ENCODE data around the gene MAP1S. TPM values are rescaled to one million over a fixed set of nuclear protein-coding genes. Genes with fewer than 3 reads are reported as not detected.

MAP1S gene
- total RNA-seq, 2 donors from 2014 or later, result 26.8 to 31.2 TPM

DNA sequence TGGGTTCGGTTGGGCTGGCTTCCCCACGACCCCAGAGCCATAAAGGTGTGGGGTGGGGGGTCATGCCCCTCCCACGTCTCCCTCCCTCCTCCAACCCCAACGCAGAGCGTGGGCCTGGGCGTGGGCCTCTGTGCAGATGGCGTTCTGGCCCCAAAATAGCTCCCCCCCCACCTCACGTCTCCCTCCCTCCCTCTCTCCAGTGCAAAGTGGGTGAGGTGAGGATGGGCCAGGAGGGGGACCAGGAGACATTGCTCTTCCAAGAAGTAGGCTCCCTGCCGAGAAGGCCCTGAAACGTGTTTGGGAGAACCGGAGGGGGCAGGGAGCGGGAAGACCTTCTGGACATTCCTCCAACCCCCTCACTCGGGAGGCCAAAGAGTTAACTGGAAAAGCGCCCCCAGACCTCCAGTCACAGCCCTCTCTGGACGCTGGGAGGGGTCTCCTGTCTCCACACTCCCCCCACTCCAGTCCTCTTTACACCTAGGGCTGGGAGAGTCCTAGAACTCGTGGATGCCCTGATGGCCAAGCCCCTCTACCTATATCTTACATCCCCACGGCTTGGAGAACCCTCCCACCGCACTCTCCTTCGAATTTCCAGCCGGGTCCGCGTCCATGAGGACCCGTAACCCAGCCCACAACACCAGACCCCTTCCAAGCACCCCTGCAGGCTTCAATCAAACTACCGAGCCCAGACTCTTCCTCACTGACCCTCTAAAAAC, 32.0 kb upstream of the MAP1S start:
- no peak overlapping the region for H3K27ac ChIP-seq
- H3K4me3 ChIP-seq, result peak overlapping the region in 1 of 2 donors; percentile 22
- H3K27me3 ChIP-seq, result peaks cover 16 to 18% of the 10 kb centered on the region in 2 donors
- no peak for TF ChIP-seq CTCF (IDR thresholded peaks at IDR 0.05)
- DNase-seq (ENCODE audit: low spot score), result no peak
- no peaks in the 10 kb centered on the region for H3K9me3 ChIP-seq
- no peaks in the 10 kb centered on the region for H3K36me3 ChIP-seq
- H3K4me1 ChIP-seq, result peaks cover 0 to 32% of the 10 kb centered on the region in 2 donors

GRCh38 chr19:17687857-17688784, 31.2 kb upstream of the MAP1S start, which contains the start of gene UNC13A:
Gene UNC13A (minus strand): TSS chr19:17688354. CDS start chr19:17688199, 155 bp downstream.
- Histone ChIP-seq H3K4me1 (peaks cover 0 to 32% of the 10 kb centered on the region in 2 donors), H3K27me3 (peaks cover 16 to 18% of the 10 kb centered on the region in 2 donors), H3K36me3 (no peaks in the 10 kb centered on the region), H3K9me3 (no peaks in the 10 kb centered on the region), H3K27ac (no peak within 1 kb of the TSS), H3K4me3 (no peak within 1 kb of the TSS)
- no peak for DNase-seq (ENCODE audit: low spot score)
- no peak for TF ChIP-seq CTCF (IDR thresholded peaks at IDR 0.05)

GRCh38 chr19:17688853-17689595, 30.3 kb upstream of the MAP1S start:
- Histone ChIP-seq H3K27ac (no peak overlapping the region), H3K27me3 (peaks cover 16 to 18% of the 10 kb centered on the region in 2 donors), H3K4me3 (no peak overlapping the region), H3K36me3 (no peaks in the 10 kb centered on the region), H3K4me1 (peaks cover 0 to 32% of the 10 kb centered on the region in 2 donors), H3K9me3 (no peaks in the 10 kb centered on the region)
- no peak for TF ChIP-seq CTCF (IDR thresholded peaks at IDR 0.05)
- no peak for DNase-seq (ENCODE audit: low spot score)

- DNase-seq (ENCODE audit: low spot score), result no peak
- Histone ChIP-seq H3K4me3 (no peak overlapping the region), H3K27ac (no peak overlapping the region), H3K36me3 (no peaks in the 10 kb centered on the region), H3K4me1 (peaks cover 0 to 10% of the 10 kb centered on the region in 2 donors), H3K9me3 (no peaks in the 10 kb centered on the region), H3K27me3 (peaks cover under 1 to 5% of the 10 kb centered on the region in 2 donors)
- TF ChIP-seq CTCF (IDR thresholded peaks at IDR 0.05), result no peak
Measured at GRCh38 chr19:17692566-17692965, 26.7 kb upstream of the MAP1S start.

- no peaks in the 10 kb centered on the region for H3K9me3 ChIP-seq
- H3K36me3 ChIP-seq, result no peaks in the 10 kb centered on the region
- no peaks in the 10 kb centered on the region for H3K27me3 ChIP-seq
- DNase-seq (ENCODE audit: low spot score), result no peak
- no peaks in the 10 kb centered on the region for H3K4me1 ChIP-seq
- no peak for TF ChIP-seq CTCF (IDR thresholded peaks at IDR 0.05)
- no peak overlapping the region for H3K27ac ChIP-seq
- H3K4me3 ChIP-seq, result no peak overlapping the region
Measured at GRCh38 chr19:17695198-17695597, 24.1 kb upstream of the MAP1S start.
